ENCODE measurements around the gene COL5A1. TPM values are rescaled to one million over a fixed set of nuclear protein-coding genes. Genes with fewer than 3 reads are reported as not detected.

COL5A1 gene
- total and polyA plus RNA-seq, 2 donors (not counting 1 experiment from before 2014, with no cell fraction given): 72.8 to 109 TPM

DNA sequence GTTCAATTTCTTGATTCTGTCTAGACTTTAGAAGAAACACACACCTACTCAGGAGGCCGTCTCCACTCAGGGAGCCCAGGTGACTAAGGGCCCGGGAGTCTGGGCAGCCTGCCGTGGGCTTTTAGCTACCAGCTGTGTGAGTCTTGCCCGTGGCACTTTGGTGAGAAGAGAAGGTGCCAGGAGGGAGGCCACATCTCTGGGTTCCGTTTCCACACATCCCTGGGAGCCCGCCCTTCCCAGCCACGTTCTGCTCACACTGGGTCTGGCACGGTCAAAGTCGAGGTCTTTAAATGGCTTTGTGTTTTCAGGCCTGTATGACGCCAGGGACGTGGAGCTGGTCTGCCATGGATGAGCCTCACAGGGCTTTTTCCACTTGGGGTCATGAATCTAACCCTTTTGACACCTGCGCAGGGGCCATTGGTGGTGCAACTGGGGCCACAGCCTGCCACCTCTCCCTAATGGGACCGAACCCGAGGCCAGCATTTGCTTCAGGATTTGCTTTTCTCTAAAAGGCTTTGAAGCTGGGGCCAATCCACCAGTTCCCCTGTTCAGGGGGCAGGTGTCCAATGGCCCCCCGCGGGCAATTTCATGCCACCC, 221.8 kb downstream of the COL5A1 start:
- no peaks in the 10 kb centered on the region for H3K36me3 ChIP-seq (ENCODE audit: control insufficient read depth, insufficient read depth, low read length)
- H3K9me3 ChIP-seq (ENCODE audit: control insufficient read depth, insufficient read depth, low read depth, low read length): no peaks in the 10 kb centered on the region
- no peaks in the 10 kb centered on the region for H3K27me3 ChIP-seq (ENCODE audit: control insufficient read depth, insufficient read depth, low read length)
- H3K79me2 ChIP-seq (ENCODE audit: control insufficient read depth, insufficient read depth, low read length): no peaks in the 10 kb centered on the region
- DNase-seq (ENCODE audit: low read depth in 2 of 2): no peak
- H3K27ac ChIP-seq (ENCODE audit: insufficient read depth, low read length): no peak overlapping the region
- H3K4me2 ChIP-seq (ENCODE audit: extremely low read depth, insufficient read depth, low read length): no peak overlapping the region
- no peak overlapping the region for H3K9ac ChIP-seq (ENCODE audit: insufficient read depth, low read length)
- H4K20me1 ChIP-seq (ENCODE audit: control insufficient read depth, extremely low read depth, insufficient read depth, low read length): no peaks in the 10 kb centered on the region
- TF ChIP-seq, protein P1, sequence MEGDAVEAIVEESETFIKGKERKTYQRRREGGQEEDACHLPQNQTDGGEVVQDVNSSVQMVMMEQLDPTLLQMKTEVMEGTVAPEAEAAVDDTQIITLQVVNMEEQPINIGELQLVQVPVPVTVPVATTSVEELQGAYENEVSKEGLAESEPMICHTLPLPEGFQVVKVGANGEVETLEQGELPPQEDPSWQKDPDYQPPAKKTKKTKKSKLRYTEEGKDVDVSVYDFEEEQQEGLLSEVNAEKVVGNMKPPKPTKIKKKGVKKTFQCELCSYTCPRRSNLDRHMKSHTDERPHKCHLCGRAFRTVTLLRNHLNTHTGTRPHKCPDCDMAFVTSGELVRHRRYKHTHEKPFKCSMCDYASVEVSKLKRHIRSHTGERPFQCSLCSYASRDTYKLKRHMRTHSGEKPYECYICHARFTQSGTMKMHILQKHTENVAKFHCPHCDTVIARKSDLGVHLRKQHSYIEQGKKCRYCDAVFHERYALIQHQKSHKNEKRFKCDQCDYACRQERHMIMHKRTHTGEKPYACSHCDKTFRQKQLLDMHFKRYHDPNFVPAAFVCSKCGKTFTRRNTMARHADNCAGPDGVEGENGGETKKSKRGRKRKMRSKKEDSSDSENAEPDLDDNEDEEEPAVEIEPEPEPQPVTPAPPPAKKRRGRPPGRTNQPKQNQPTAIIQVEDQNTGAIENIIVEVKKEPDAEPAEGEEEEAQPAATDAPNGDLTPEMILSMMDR (conservative IDR thresholded peaks at IDR 0.05 in 1 of 2, IDR thresholded peaks at IDR 0.05 in 1 of 2; ENCODE audit: low read depth in 1 of 2, low read length in 2 of 2): no peak
- TF ChIP-seq EZH2 (IDR thresholded peaks at IDR 0.05; ENCODE audit: low read length, missing control alignments): no peak
- H3K4me1 ChIP-seq (ENCODE audit: control insufficient read depth, extremely low read depth, insufficient read depth, low read length): no peaks in the 10 kb centered on the region
- H3K4me3 ChIP-seq (replicated peaks in 1 of 4; ENCODE audit: control extremely low read depth in 1 of 4, insufficient read depth in 1 of 4, low read depth in 3 of 4, low read length in 4 of 4): no peak overlapping the region
- no peak overlapping the region for H2AFZ ChIP-seq (ENCODE audit: low read length)

GRCh38 chr9:134863941-134864820, 222.6 kb downstream of the COL5A1 start:
- H3K4me2 ChIP-seq (ENCODE audit: extremely low read depth, insufficient read depth, low read length): no peak overlapping the region
- no peak for DNase-seq (ENCODE audit: low read depth in 2 of 2)
- H3K9me3 ChIP-seq (ENCODE audit: control insufficient read depth, insufficient read depth, low read depth, low read length): no peaks in the 10 kb centered on the region
- H3K27ac ChIP-seq (ENCODE audit: insufficient read depth, low read length): no peak overlapping the region
- H3K4me1 ChIP-seq (ENCODE audit: control insufficient read depth, extremely low read depth, insufficient read depth, low read length): no peaks in the 10 kb centered on the region
- no peaks in the 10 kb centered on the region for H4K20me1 ChIP-seq (ENCODE audit: control insufficient read depth, extremely low read depth, insufficient read depth, low read length)
- no peak for TF ChIP-seq EZH2 (IDR thresholded peaks at IDR 0.05; ENCODE audit: low read length, missing control alignments)
- TF ChIP-seq, protein P1 (conservative IDR thresholded peaks at IDR 0.05 in 1 of 2, IDR thresholded peaks at IDR 0.05 in 1 of 2; ENCODE audit: low read depth in 1 of 2, low read length in 2 of 2): no peak
- H3K79me2 ChIP-seq (ENCODE audit: control insufficient read depth, insufficient read depth, low read length): no peaks in the 10 kb centered on the region
- no peaks in the 10 kb centered on the region for H3K36me3 ChIP-seq (ENCODE audit: control insufficient read depth, insufficient read depth, low read length)
- no peak overlapping the region for H2AFZ ChIP-seq (ENCODE audit: low read length)
- no peak overlapping the region for H3K4me3 ChIP-seq (replicated peaks in 1 of 4; ENCODE audit: control extremely low read depth in 1 of 4, insufficient read depth in 1 of 4, low read depth in 3 of 4, low read length in 4 of 4)
- no peaks in the 10 kb centered on the region for H3K27me3 ChIP-seq (ENCODE audit: control insufficient read depth, insufficient read depth, low read length)
- no peak overlapping the region for H3K9ac ChIP-seq (ENCODE audit: insufficient read depth, low read length)

DNA sequence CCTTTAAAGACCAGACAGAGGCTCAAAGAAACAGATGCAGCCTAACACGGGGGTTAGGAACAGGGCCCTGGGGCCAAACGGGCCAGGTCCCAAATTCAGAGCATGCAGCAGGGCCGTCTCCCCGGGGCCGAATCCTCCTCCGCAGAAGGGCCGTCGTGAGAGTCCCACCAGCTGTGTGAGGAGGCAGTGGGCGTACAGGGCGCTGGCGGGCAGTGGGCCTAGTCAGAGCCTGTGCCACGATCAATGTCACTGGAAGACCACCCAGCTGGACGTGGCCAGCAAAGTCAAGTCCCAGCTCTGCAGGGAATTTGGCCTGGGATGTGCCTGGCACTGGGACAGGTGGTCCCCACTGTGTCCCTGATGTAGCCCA, 223.2 kb downstream of the COL5A1 start:
- H3K36me3 ChIP-seq (ENCODE audit: control insufficient read depth, insufficient read depth, low read length): no peaks in the 10 kb centered on the region
- no peak overlapping the region for H3K9ac ChIP-seq (ENCODE audit: insufficient read depth, low read length)
- H4K20me1 ChIP-seq (ENCODE audit: control insufficient read depth, extremely low read depth, insufficient read depth, low read length): no peaks in the 10 kb centered on the region
- H3K4me3 ChIP-seq (replicated peaks in 1 of 4; ENCODE audit: control extremely low read depth in 1 of 4, insufficient read depth in 1 of 4, low read depth in 3 of 4, low read length in 4 of 4): no peak overlapping the region
- TF ChIP-seq, protein P1 (conservative IDR thresholded peaks at IDR 0.05 in 1 of 2, IDR thresholded peaks at IDR 0.05 in 1 of 2; ENCODE audit: low read depth in 1 of 2, low read length in 2 of 2): no peak
- no peak for TF ChIP-seq EZH2 (IDR thresholded peaks at IDR 0.05; ENCODE audit: low read length, missing control alignments)
- no peak overlapping the region for H3K4me2 ChIP-seq (ENCODE audit: extremely low read depth, insufficient read depth, low read length)
- H2AFZ ChIP-seq (ENCODE audit: low read length): no peak overlapping the region
- H3K27me3 ChIP-seq (ENCODE audit: control insufficient read depth, insufficient read depth, low read length): no peaks in the 10 kb centered on the region
- H3K4me1 ChIP-seq (ENCODE audit: control insufficient read depth, extremely low read depth, insufficient read depth, low read length): no peaks in the 10 kb centered on the region
- H3K27ac ChIP-seq (ENCODE audit: insufficient read depth, low read length): no peak overlapping the region
- DNase-seq (ENCODE audit: low read depth in 2 of 2): no peak
- H3K9me3 ChIP-seq (ENCODE audit: control insufficient read depth, insufficient read depth, low read depth, low read length): no peaks in the 10 kb centered on the region
- no peaks in the 10 kb centered on the region for H3K79me2 ChIP-seq (ENCODE audit: control insufficient read depth, insufficient read depth, low read length)

Measured in fibroblast of lung (primary cell).